ENCODE results near the gene KIRREL1.

The KIRREL1 gene

GRCh38 chr1:158149175-158149574, 155.7 kb downstream of the KIRREL1 start:
- no peak for DNase-seq

All from 8988T (cell line).